DMS79 treated with DMSO at 0.1 percent for 48 hours (cell line): ENCODE data around the gene ERP27.

ENCODE experiments used
- DNase-seq: peaks from one replicate; lab custom pipeline; 2025; lab: John Stamatoyannopoulos, UW

The ERP27 gene

GRCh38 chr12:14938301-14938700 is at the start of gene ERP27:
TSS of gene ERP27 (minus strand) at chr12:14938537. CDS start at chr12:14938508, 29 bp downstream.
- DNase-seq, result no peak

GRCh38 chr12:14988035-14988434 is 49.7 kb upstream of the ERP27 start:
- no peak for DNase-seq

GRCh38 chr12:14986449-14986848 is 48.1 kb upstream of the ERP27 start:
- DNase-seq, result no peak

GRCh38 chr12:14984766-14985285 is 46.5 kb upstream of the ERP27 start:
- DNase-seq, result no peak

DNA sequence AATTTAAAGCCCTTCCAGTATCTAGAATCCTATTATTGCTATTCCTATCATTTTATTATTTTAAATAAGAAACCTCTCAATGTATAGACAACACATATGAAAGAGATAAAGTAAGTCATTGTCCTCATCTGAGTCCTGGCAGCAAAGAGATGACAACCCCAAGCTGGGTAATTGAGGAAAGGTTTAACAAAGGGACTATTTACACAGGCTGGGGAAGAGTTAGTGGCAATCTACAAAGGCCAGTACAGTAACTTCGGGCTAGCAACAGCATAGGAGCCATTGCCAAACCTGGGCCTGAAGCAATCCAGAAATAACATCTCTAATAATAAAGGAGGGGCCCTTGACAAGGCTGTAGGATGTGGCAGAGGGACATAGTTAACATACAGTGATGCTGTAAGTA is 45.7 kb upstream of the ERP27 start:
- no peak for DNase-seq

- no peak for DNase-seq
These were observed 44.7 kb upstream of the ERP27 start for GRCh38 chr12:14982991-14983390.

- DNase-seq, result no peak
These were observed 44.2 kb upstream of the ERP27 start for GRCh38 chr12:14982562-14982961.

GRCh38 chr12:14981049-14981448 is 42.7 kb upstream of the ERP27 start:
- DNase-seq, result no peak

DNA sequence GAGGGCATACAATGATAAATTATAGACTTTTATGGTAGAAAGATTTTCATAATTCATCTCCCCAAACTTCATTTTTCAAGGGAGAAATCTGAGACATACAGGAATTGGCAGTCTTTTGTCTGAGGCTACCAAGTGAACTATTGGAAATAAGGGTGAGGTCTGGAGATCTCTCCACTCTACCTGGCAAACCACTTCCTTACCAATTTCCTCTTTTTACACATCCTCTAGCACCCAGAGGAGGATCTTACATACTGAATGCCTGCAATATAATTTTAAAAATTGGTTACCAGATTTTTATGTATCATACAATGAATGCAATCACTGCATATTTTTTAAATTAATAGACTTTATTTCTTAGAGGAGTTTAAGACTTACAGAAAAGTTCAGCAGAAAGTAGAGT is 41.1 kb upstream of the ERP27 start:
- DNase-seq, result no peak

DNA sequence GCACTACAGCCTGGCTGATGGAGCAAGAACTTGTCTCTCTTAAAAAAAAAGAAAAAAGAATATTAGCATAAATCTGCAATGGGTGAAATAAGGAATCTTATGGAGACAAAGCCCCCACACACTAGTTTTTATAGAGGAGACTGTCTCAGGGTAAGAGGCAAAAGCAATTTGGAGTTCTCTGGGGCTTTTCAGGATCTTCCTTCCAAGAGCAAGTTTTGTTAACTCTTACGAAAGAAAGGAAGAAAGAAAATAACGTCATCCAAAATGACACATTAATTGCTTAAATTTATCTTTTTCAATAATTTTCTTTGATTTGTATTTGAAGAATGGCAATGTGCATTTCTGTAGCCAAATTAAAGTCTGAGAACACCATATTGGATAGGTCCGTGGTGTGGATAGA is 38.3 kb upstream of the ERP27 start:
- DNase-seq, result no peak

- DNase-seq, result no peak
These were observed 37.1 kb upstream of the ERP27 start for GRCh38 chr12:14975457-14975856.

- no peak for DNase-seq
These were observed 36.3 kb upstream of the ERP27 start for GRCh38 chr12:14974633-14975032.

- no peak for DNase-seq
These were observed 34.5 kb upstream of the ERP27 start, which contains the start of gene PDE6H for GRCh38 chr12:14972816-14973215. TSS of gene PDE6H (plus strand) at chr12:14973042. CDS start at chr12:14978013, 4,971 bp downstream.

DNA sequence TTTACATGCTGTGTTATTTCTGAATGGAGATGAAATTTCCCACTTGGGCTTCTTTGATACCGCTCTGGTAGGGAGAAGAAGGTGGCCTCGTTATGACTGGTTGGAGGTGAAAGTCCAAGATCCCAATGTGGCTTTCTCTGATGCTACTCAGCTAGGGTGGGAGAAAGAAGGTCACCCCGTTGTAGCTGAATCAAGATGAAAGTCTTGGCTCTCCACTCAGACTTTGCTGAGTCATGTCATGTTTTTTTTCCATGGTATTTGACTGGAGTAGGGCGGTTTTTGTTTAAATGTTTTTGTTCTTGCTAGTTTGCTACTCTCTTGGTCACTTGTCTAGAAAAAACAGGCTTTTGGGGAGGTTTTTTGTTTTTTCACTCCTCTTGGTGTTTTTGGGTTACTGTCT is 32.1 kb upstream of the ERP27 start:
- DNase-seq, result no peak

DNA sequence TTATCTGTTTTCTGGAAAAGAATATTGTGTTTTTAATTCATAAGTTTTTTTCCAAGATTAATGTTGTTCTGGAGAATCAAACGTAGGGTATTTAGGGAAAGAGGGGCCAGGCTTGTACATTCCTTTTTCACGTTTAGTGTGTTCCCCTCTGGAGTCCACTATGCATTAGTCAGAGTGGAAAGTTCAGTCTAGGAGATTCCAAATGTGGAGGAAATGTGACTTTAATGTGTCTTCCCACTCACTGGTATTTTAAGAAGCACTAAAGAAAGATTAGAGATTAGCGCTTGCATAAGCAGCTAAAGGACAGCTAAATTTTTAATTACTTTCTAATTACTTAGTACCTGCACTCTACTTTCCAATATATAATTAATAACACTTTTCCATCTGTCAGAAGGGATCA is 30.1 kb upstream of the ERP27 start:
- no peak for DNase-seq

DNA sequence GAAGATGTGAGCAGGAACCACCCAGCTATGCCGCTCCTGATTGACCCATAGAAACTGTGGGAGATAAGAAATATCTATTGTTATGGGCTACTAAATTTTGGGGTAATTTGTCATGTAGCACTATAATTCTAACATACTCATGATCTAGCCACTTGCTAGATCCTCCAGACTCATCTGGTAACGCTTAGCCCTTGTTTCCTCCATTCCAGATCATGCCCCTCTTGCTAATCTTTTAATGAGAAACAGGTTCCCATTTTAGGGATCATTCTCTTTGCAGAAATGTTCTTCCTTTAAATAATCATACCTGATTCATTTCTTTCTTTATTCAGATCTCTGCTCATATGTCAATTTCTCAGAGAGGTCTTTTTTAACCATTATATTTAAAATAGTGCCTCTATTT is 26.9 kb upstream of the ERP27 start:
- DNase-seq, result no peak

GRCh38 chr12:14964406-14964805 is 26.1 kb upstream of the ERP27 start:
- DNase-seq, result no peak

- no peak for DNase-seq
These were observed 25.2 kb upstream of the ERP27 start for GRCh38 chr12:14963520-14963919.

DNA sequence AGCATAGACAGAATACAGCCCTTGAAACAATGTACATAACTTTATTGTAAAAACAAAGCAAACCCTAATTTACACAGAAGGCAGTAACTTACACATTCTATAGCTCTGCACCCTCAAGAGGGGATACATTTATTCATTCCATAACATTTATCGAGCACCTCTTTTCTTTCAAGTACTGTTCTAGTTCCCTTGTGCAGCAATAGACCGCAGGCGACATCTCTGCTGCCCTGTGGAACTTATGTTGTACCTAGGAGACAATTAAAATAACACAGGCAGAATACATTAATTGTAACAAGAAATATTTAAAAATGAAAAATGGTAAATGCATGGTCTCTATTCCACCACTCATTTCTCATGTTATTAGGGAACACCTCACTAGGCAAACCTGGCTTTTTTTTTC is 24.5 kb upstream of the ERP27 start:
- DNase-seq, result no peak

DNA sequence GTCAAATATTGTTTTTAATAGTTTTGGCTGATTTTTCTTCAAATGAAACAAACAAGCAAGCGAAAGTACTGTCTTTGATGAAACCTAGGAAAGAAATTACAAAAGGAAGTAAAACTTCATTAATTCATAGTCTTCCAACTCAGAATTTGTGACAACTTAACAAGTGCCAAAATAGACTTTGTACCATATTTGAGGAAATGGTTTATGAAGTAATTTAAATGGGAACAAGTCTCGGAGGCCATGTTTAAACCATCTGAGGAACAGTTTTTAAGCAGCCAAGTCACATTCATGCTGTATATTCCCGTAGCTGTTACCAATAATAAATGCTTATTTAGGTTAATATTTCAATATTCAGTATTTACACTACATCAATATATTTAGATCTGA is 23.8 kb upstream of the ERP27 start:
- DNase-seq, result no peak

DNA sequence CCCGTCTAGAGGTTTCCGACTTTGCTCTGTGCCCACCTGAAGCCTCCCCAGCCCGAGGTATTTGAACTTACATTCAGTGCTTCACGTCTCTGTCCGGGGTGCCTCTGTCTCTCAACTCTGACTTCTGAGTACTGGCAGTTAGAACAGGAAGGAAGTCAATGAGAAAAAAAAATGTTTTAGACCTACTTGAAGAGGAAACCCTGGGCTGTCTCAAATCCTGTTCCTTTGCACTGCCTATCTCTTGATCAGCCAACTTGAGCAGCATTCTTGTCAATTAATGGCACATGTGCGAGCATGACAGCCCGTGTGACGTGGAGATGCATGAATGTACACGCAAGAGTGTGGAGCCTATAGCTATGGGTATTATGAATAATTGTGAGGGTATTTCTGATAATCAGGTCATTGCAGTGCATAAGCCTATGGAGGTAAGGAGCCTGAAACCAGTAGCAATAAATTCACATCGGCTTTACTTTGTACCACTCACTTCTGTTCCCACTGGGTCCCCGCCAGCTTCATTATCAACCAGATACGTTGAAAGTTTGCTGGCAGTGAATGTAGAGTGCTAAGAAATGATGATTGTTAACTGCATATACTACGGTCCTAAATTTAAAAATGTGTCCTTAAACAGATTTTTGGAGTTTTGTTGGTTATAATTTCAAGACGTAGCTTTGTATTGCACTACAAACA is 23.3 kb upstream of the ERP27 start, which contains the start of gene ARHGDIB:
TSS of gene ARHGDIB (minus strand) at position 136 of the 687 bp plus-strand sequence. CDS start 10,889 bp downstream, outside the sequence.
- no peak for DNase-seq

DNA sequence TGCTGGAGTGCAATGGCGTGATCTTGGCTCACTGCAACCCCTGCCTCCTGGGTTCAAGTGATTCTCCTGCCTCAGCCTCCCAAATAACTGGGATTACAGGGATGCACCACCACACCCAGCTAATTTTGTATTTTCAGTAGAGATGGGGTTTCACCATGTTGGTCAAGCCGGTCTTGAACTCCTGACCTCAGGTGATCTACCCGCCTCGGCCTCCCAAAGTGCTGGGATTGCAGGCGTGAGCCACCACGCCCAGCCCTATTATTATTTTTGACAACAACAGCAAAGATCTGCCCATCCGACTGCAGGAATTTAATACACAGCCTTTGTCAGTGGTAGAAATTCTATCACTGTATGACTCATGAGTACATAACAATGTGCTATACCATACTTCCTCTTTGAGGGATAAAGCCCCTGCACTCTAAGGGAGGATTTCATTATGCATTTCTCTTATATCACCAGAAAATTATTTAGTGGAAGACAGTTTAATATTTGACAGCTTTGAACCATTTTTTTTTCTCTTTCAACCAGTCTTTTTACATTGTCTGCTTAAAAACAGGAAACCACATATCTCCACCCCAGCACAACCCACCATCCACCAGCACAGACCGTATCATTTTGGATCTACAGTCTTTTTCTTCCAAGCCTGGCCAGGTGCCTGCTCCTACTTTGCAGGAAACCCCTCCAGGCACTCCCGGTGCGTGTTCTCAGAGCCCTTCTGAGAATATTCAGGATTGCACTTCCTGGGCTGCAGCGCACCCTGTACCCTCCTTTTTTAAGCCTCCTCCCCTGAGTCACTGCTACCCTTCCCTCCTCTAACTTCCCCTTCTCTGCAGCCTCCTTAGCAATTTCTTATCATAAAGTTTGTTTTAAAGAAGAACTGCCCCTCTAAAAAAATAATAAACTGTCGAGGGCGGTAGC is 22.5 kb upstream of the ERP27 start:
- no peak for DNase-seq

GRCh38 chr12:14959916-14960496 is 21.7 kb upstream of the ERP27 start:
- DNase-seq, result no peak
